A673 (cell line): ENCODE measurements around the gene ARHGAP26. TPM values are rescaled to one million over a fixed set of nuclear protein-coding genes. Genes with fewer than 3 reads are reported as not detected.

Experiments used
- BruUV-seq: library from RNA; stranded (reverse); fragments of 400-500 nt; replicated peaks from 2 replicates; lab custom pipeline; 2021; lab: Mats Ljungman, UMichigan
- CTCF ChIA-PET: fragments of 300-600 bp; sonication (Branson Sonifier 250); formaldehyde crosslinking; loops from one replicate; lab custom pipeline; 2022; ENCODE audit warnings: antibody characterized with exemption; lab: Charles Lee
- POLR2A ChIA-PET: fragments of 300-600 bp; sonication (Branson Sonifier 250); formaldehyde crosslinking; loops from one replicate; lab custom pipeline; 2022; ENCODE audit warnings: antibody characterized with exemption; ENCODE audit not compliant: low non-redundant PET; lab: Charles Lee
- DNase-seq: peaks from one replicate; pipeline ENCODE4 v3.0.0-alpha.2; 2015; ENCODE audit warnings: low spot score
- H3K27ac ChIP-seq: fragments of 200-600 bp; sonication (generic); 2 replicates; pipeline ENCODE4 v1.5.1; 2016; ENCODE audit warnings: mixed run types, low read depth, mild to moderate bottlenecking, mixed read lengths, antibody characterized with exemption, low read length; ENCODE audit not compliant: poor library complexity, severe bottlenecking
- H3K27me3 ChIP-seq: fragments of 200-600 bp; sonication (generic); replicated peaks from 2 replicates; pipeline ENCODE4 v1.6.1; 2017; ENCODE audit warnings: mixed run types, low read depth, mild to moderate bottlenecking, mixed read lengths, antibody characterized with exemption, low read length; ENCODE audit not compliant: insufficient read depth, poor library complexity
- H3K36me3 ChIP-seq: fragments of 200-600 bp; sonication (generic); 2 replicates; pipeline ENCODE4 v1.6.1; 2016; ENCODE audit warnings: mixed run types, mild to moderate bottlenecking, mixed read lengths, antibody characterized with exemption, low read length; ENCODE audit not compliant: insufficient read depth, poor library complexity, severe bottlenecking
- H3K4me1 ChIP-seq: fragments of 200-600 bp; sonication (generic); 2 replicates; pipeline ENCODE4 v1.6.1; 2017; ENCODE audit warnings: mixed run types, mild to moderate bottlenecking, mixed read lengths, antibody characterized with exemption, low read length; ENCODE audit not compliant: insufficient read depth, poor library complexity, severe bottlenecking
- H3K4me3 ChIP-seq: fragments of 200-600 bp; sonication (generic); 2 replicates; pipeline ENCODE4 v1.5.1; 2016; ENCODE audit warnings: low read depth, mixed run types, mild to moderate bottlenecking, mixed read lengths, low read length; ENCODE audit not compliant: poor library complexity, severe bottlenecking
- H3K9me3 ChIP-seq: fragments of 200-600 bp; sonication (generic); 2 replicates; pipeline ENCODE4 v1.6.1; 2016; ENCODE audit warnings: mixed run types, low read depth, mild to moderate bottlenecking, mixed read lengths, antibody characterized with exemption, low read length; ENCODE audit not compliant: poor library complexity, severe bottlenecking
- CTCF ChIP-seq: fragments of 300-800, 200-600 bp; sonication (generic); conservative IDR thresholded peaks from 2 replicates; pipeline ENCODE4 v1.5.1; 2017; ENCODE audit warnings: low read depth, mild to moderate bottlenecking, antibody characterized with exemption, low read length, moderate library complexity, mixed read lengths
- EZH2 ChIP-seq: fragments of 200-600 bp; sonication (generic); IDR thresholded peaks from 2 replicates; pipeline ENCODE4 v1.6.1; 2017; ENCODE audit warnings: borderline replicate concordance, low read depth, mild to moderate bottlenecking, mixed read lengths, antibody characterized with exemption, low read length; ENCODE audit not compliant: poor library complexity, severe bottlenecking
- intact Hi-C: fragments of 100-400 bp; cut with micrococcal nuclease; formaldehyde crosslinking; loops from one replicate; pipeline ENCODE4 v1.10.0; 2022; ENCODE audit not compliant: unreplicated experiment
- total RNA-seq: library from RNA; stranded (reverse); gene quantifications from 2 replicates; pipeline ENCODE4 v1.2.3, GENCODE V29; 2021

The ARHGAP26 gene
- total RNA-seq, 1 experiment from 2014 or later: 25.5 TPM

- BruUV-seq: no TSS peak
- TF ChIP-seq EZH2 (no peak), CTCF (no peak)
- POLR2A ChIA-PET: no interaction called here
- no peak overlapping the region for H3K4me3 ChIP-seq
- no peaks in the 10 kb centered on the region for H3K9me3 ChIP-seq
- peaks cover 47% of the 10 kb centered on the region for H3K4me1 ChIP-seq
- CTCF ChIA-PET: interaction anchor here (0.6 kb wide), 1 partner anchor 139 kb away, joined by 10 read pairs; no protein-coding TSS in a partner anchor
- H3K36me3 ChIP-seq: no peaks in the 10 kb centered on the region
- no peak for DNase-seq
- intact Hi-C loops: no loop called here
- no peak overlapping the region for H3K27ac ChIP-seq
- H3K27me3 ChIP-seq: no peaks in the 10 kb centered on the region
These were observed 286.1 kb downstream of the ARHGAP26 start for GRCh38 chr5:143056339-143056704.

GRCh38 chr5:143056792-143057579, 286.8 kb downstream of the ARHGAP26 start:
- BruUV-seq: no TSS peak
- POLR2A ChIA-PET: no interaction called here

GRCh38 chr5:143057580-143057999, 287.4 kb downstream of the ARHGAP26 start:
- Histone ChIP-seq H3K27me3 (no peaks in the 10 kb centered on the region), H3K4me3 (no peak overlapping the region), H3K4me1 (peaks cover 43% of the 10 kb centered on the region), H3K27ac (no peak overlapping the region), H3K36me3 (no peaks in the 10 kb centered on the region), H3K9me3 (no peaks in the 10 kb centered on the region)
- no TSS peak for BruUV-seq
- ChIA-PET CTCF (no interaction called here), POLR2A (no interaction called here)
- TF ChIP-seq EZH2 (no peak), CTCF (no peak)
- no peak for DNase-seq
- intact Hi-C loops: no loop called here

More at GRCh38 chr5:143056792-143057579, 286.8 kb downstream of the ARHGAP26 start:
- no peak for TF ChIP-seq CTCF
- TF ChIP-seq EZH2: no peak
- intact Hi-C loops: no loop called here
- no peaks in the 10 kb centered on the region for H3K27me3 ChIP-seq
- no peak overlapping the region for H3K4me3 ChIP-seq
- H3K4me1 ChIP-seq: peaks cover 46% of the 10 kb centered on the region
- H3K27ac ChIP-seq: no peak overlapping the region
- no peak for DNase-seq
- CTCF ChIA-PET: interaction anchor here (0.6 kb wide), 1 partner anchor 140 kb away, joined by 10 read pairs; no protein-coding TSS in a partner anchor
- no peaks in the 10 kb centered on the region for H3K36me3 ChIP-seq
- H3K9me3 ChIP-seq: no peaks in the 10 kb centered on the region
